Superior temporal gyrus (tissue), 1 donor: ENCODE data around the gene CHP1.
"Not testable (repeated sequence)": the region's sequence is repeated elsewhere in the genome, so short reads cannot be mapped to it uniquely, and the experiment has no call there.

Source experiments
- DNase-seq: peaks from one replicate; pipeline ENCODE4 v3.0.0-alpha.2; 2016; ENCODE audit errors: extremely low spot score

CHP1 gene

GRCh38 chr15:41230650-41231421 is at the start of gene CHP1, which contains the start of gene EXD1:
CHP1 (plus strand) TSS chr15:41231268; CDS start chr15:41231383, 115 bp downstream.
EXD1 (minus strand) TSS chr15:41230757; CDS start chr15:41226575, 4,182 bp downstream.
- peak; percentile 97 for DNase-seq

GRCh38 chr15:41182266-41182665 is 48.8 kb upstream of the CHP1 start:
- no peak for DNase-seq

GRCh38 chr15:41183581-41183980 is 47.5 kb upstream of the CHP1 start:
- no peak for DNase-seq

GRCh38 chr15:41194444-41194843 is 36.6 kb upstream of the CHP1 start:
- DNase-seq: no peak

- DNase-seq: no peak
Observed at GRCh38 chr15:41199470-41199869, 31.6 kb upstream of the CHP1 start.

- no peak for DNase-seq
Observed at GRCh38 chr15:41203395-41203794, 27.7 kb upstream of the CHP1 start.

GRCh38 chr15:41205315-41205714 is 25.8 kb upstream of the CHP1 start:
- DNase-seq: no peak

- no peak for DNase-seq
Observed at GRCh38 chr15:41207687-41208448, 23.2 kb upstream of the CHP1 start.

- DNase-seq: no peak
Observed at GRCh38 chr15:41215708-41216107, 15.4 kb upstream of the CHP1 start.

- DNase-seq: no peak
Observed at GRCh38 chr15:41218851-41219250, 12.2 kb upstream of the CHP1 start.

- no peak for DNase-seq
Observed at GRCh38 chr15:41219381-41219780, 11.7 kb upstream of the CHP1 start.

GRCh38 chr15:41230345-41230649 is 771 bp upstream of the CHP1 start:
- DNase-seq: no peak

- peak; percentile 35 for DNase-seq
Observed at GRCh38 chr15:41231422-41232226, 556 bp downstream of the CHP1 start.

GRCh38 chr15:41233367-41233771 is 2.3 kb downstream of the CHP1 start:
- peak; percentile 60 for DNase-seq

GRCh38 chr15:41235228-41235627 is 4.2 kb downstream of the CHP1 start:
- DNase-seq: not testable (repeated sequence)

GRCh38 chr15:41235929-41236328 is 4.9 kb downstream of the CHP1 start:
- DNase-seq: no peak

GRCh38 chr15:41238100-41238499 is 7.0 kb downstream of the CHP1 start:
- DNase-seq: no peak

- no peak for DNase-seq
Observed at GRCh38 chr15:41241221-41241964, 10.3 kb downstream of the CHP1 start.

- not testable (repeated sequence) for DNase-seq
Observed at GRCh38 chr15:41250745-41251144, 19.7 kb downstream of the CHP1 start.

- no peak for DNase-seq
Observed at GRCh38 chr15:41251411-41251810, 20.3 kb downstream of the CHP1 start.

GRCh38 chr15:41254560-41254959 is 23.5 kb downstream of the CHP1 start:
- no peak for DNase-seq

- no peak for DNase-seq
Observed at GRCh38 chr15:41256103-41256502, 25.0 kb downstream of the CHP1 start.
